GM18505 (cell line): ENCODE measurements around the gene NR1H2.
A peak's percentile ranks its signal among the peaks of the same experiment; 100 is the strongest.
"Not testable (repeated sequence)": the region's sequence is repeated elsewhere in the genome, so short reads cannot be mapped to it uniquely, and the experiment has no call there.

Experiments
- ATAC-seq: cut with Tn5 transposase; IDR thresholded peaks from one replicate; pipeline ENCODE4 v1.9.1; 2021; ENCODE audit not compliant: unreplicated experiment
- POLR2A ChIP-seq: IDR thresholded peaks from 4 replicates; pipeline ENCODE4 v1.6.1; 2011; ENCODE audit warnings: borderline replicate concordance; ENCODE audit not compliant: insufficient read depth, insufficient read length; ENCODE audit errors: extremely low read depth

Gene NR1H2

GRCh38 chr19:50376166-50377050, at the start of gene NR1H2:
Gene NR1H2, plus strand, starts transcription at chr19:50376457. Its CDS starts 1,149 bp downstream, at chr19:50377606.
- TF ChIP-seq POLR2A: peak; percentile 73
- peak; percentile 62 for ATAC-seq

- ATAC-seq: no peak
- no peak for TF ChIP-seq POLR2A
Observed at GRCh38 chr19:50327013-50327412, 49.2 kb upstream of the NR1H2 start.

- no peak for TF ChIP-seq POLR2A
- ATAC-seq: no peak
Observed at GRCh38 chr19:50327461-50328223, 48.6 kb upstream of the NR1H2 start.

GRCh38 chr19:50328224-50328872, 47.9 kb upstream of the NR1H2 start:
- no peak for TF ChIP-seq POLR2A
- no peak for ATAC-seq

GRCh38 chr19:50328873-50329145, 47.4 kb upstream of the NR1H2 start:
- peak; percentile 14 for ATAC-seq
- TF ChIP-seq POLR2A: no peak

GRCh38 chr19:50329146-50329925, 46.9 kb upstream of the NR1H2 start, which contains the start of gene KCNC3:
Gene KCNC3, minus strand, starts transcription at chr19:50329377. Its CDS starts 295 bp downstream, at chr19:50329082.
- ATAC-seq: peak; percentile 41
- peak; percentile 84 for TF ChIP-seq POLR2A

GRCh38 chr19:50329926-50330294, 46.3 kb upstream of the NR1H2 start:
- ATAC-seq: not testable (repeated sequence)

GRCh38 chr19:50330365-50331078, 45.7 kb upstream of the NR1H2 start:
- peak; percentile 83 for TF ChIP-seq POLR2A
- peak; percentile 25 for ATAC-seq

- peak; percentile 15 for TF ChIP-seq POLR2A
- no peak for ATAC-seq
Observed at GRCh38 chr19:50331221-50331993, 44.9 kb upstream of the NR1H2 start.

GRCh38 chr19:50331994-50332243, 44.3 kb upstream of the NR1H2 start:
- TF ChIP-seq POLR2A: no peak
- no peak for ATAC-seq

- no peak for ATAC-seq
- TF ChIP-seq POLR2A: peak; percentile 45
Observed at GRCh38 chr19:50332244-50333038, 43.8 kb upstream of the NR1H2 start.

GRCh38 chr19:50333235-50333736, 43.0 kb upstream of the NR1H2 start:
- peak; percentile 34 for ATAC-seq
- peak; percentile 71 for TF ChIP-seq POLR2A
